Skeletal muscle satellite cell (primary cell): ENCODE measurements around the gene ZNF268.
"Not testable (repeated sequence)": the region's sequence is repeated elsewhere in the genome, so short reads cannot be mapped to it uniquely, and the experiment has no call there.

ENCODE experiments used
- H3K27me3 ChIP-seq: 2 replicates; pipeline ENCODE4 v1.7.0; 2013; ENCODE audit warnings: low read length; ENCODE audit not compliant: control insufficient read depth, insufficient read depth
- H3K36me3 ChIP-seq: 2 replicates; pipeline ENCODE4 v1.7.0; 2013; ENCODE audit warnings: mild to moderate bottlenecking, control low read depth, low read length; ENCODE audit not compliant: insufficient read depth
- H3K4me1 ChIP-seq: 2 replicates; pipeline ENCODE4 v1.7.0; 2013; ENCODE audit warnings: low read length; ENCODE audit not compliant: control insufficient read depth, insufficient read depth
- H3K4me2 ChIP-seq: 2 replicates; pipeline ENCODE4 v1.7.0; 2013; ENCODE audit warnings: mild to moderate bottlenecking, low read length
- H3K4me3 ChIP-seq: 2 replicates; pipeline ENCODE4 v1.7.0; 2013; ENCODE audit warnings: low read length
- H3K9ac ChIP-seq: 2 replicates; pipeline ENCODE4 v1.7.0; 2013; ENCODE audit warnings: mild to moderate bottlenecking, low read depth, low read length, moderate library complexity
- H3K9me3 ChIP-seq: replicated peaks from 2 replicates; pipeline ENCODE4 v1.7.0; 2013; ENCODE audit warnings: mild to moderate bottlenecking, control low read depth, low read length

Gene ZNF268

DNA sequence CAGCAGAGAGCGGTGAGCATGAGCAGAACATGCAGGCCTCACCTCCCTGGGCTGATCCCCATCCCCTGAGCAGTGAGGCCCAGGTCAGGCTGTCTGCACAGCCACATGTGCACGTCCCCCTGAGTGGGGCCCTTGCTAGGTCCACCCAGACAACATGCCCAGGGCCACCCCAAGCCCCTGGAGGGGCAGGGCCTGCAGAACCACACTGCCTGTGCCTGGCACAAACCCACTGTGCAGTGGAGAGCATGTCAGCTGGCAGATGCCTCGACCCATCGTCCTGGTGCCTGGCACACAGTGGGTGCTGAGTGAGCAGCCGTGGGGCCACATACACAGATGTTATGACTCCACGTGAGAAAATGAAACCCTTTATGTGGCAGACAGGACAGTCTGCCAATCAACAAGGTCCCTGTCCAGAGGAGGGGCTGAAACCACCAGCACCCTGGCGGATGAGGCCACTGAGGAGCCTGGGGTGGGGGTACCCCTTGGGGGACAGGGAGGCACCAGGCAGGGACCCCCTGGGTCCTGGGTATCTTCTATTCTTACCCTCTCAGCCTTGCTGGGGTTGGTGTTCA lies 46.1 kb downstream of the ZNF268 start:
- Histone ChIP-seq H3K4me1 (no peaks in the 10 kb centered on the region), H3K4me2 (no peak overlapping the region), H3K9ac (no peak overlapping the region), H3K36me3 (no peaks in the 10 kb centered on the region), H3K27me3 (no peaks in the 10 kb centered on the region), H3K4me3 (no peak overlapping the region), H3K9me3 (peaks cover 29% of the 10 kb centered on the region)

DNA sequence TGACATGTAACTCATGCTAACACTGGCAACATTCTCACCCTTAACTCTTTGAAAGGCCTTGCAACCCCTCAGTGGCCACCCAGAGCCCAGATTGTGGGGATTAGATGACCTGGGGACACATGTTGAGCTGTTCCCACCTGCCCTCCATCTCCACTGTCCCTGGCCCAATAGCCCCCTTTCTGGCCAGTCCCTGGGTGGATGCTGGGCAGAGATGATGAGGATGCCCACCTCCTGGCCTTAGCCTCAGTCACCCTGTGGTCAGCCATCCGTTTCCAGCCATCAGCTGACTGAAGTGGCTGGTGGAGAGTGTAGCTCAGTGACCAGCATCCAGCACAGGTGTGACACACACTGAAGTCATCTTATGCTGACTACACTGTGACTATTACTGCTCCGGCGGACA lies 49.7 kb downstream of the ZNF268 start:
- Histone ChIP-seq H3K27me3 (no peaks in the 10 kb centered on the region), H3K36me3 (no peaks in the 10 kb centered on the region), H3K4me2 (no peak overlapping the region), H3K9ac (no peak overlapping the region), H3K4me3 (no peak overlapping the region), H3K4me1 (no peaks in the 10 kb centered on the region), H3K9me3 (peaks cover 32% of the 10 kb centered on the region)

GRCh38 chr12:133233006-133233405 lies 51.7 kb downstream of the ZNF268 start:
- Histone ChIP-seq H3K4me2 (no peak overlapping the region), H3K9ac (no peak overlapping the region), H3K27me3 (no peaks in the 10 kb centered on the region), H3K4me1 (no peaks in the 10 kb centered on the region), H3K9me3 (peaks cover 21% of the 10 kb centered on the region), H3K4me3 (no peak overlapping the region), H3K36me3 (no peaks in the 10 kb centered on the region)

GRCh38 chr12:133233993-133234564 lies 52.8 kb downstream of the ZNF268 start:
- Histone ChIP-seq H3K4me2 (no peak overlapping the region), H3K9ac (no peak overlapping the region), H3K36me3 (no peaks in the 10 kb centered on the region), H3K4me1 (no peaks in the 10 kb centered on the region), H3K27me3 (no peaks in the 10 kb centered on the region), H3K4me3 (no peak overlapping the region), H3K9me3 (peaks cover 18% of the 10 kb centered on the region)

DNA sequence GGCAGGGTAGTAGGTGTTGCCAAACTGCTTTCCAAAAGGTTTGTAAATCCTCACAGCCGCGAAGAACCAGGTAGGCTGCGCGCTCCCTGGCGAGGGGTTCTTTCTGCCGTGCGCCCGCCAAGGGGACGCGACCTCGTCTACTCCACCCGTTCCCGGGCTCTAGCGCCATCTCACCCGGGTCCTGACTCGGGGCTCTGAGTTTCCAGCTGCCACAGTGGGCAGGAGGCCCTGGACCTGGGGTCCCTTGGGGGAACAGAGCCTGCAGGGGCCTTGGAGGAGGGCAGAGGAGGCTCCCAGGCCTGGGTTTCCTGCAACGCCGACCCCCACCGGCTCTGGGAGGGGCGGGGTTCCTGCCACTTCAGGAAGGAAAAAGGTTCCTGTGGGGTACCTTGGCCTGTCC lies 53.7 kb downstream of the ZNF268 start:
- peaks cover 13% of the 10 kb centered on the region for H3K9me3 ChIP-seq
- no peak overlapping the region for H3K4me3 ChIP-seq
- no peaks in the 10 kb centered on the region for H3K27me3 ChIP-seq
- no peak overlapping the region for H3K9ac ChIP-seq
- H3K4me2 ChIP-seq, result no peak overlapping the region
- H3K4me1 ChIP-seq, result no peaks in the 10 kb centered on the region
- no peaks in the 10 kb centered on the region for H3K36me3 ChIP-seq

- no peak within 1 kb of the TSS for H3K4me3 ChIP-seq
- H3K27me3 ChIP-seq, result no peaks in the 10 kb centered on the region
- H3K36me3 ChIP-seq, result no peaks in the 10 kb centered on the region
- peaks cover 13% of the 10 kb centered on the region for H3K9me3 ChIP-seq
- no peak within 1 kb of the TSS for H3K9ac ChIP-seq
- no peak within 1 kb of the TSS for H3K4me2 ChIP-seq
- no peaks in the 10 kb centered on the region for H3K4me1 ChIP-seq
Observed at GRCh38 chr12:133235401-133236112, 54.3 kb downstream of the ZNF268 start, which contains the start of gene ANHX. Gene ANHX, minus strand, starts transcription at chr12:133235877. Its CDS starts 1,521 bp downstream, at chr12:133234356.

DNA sequence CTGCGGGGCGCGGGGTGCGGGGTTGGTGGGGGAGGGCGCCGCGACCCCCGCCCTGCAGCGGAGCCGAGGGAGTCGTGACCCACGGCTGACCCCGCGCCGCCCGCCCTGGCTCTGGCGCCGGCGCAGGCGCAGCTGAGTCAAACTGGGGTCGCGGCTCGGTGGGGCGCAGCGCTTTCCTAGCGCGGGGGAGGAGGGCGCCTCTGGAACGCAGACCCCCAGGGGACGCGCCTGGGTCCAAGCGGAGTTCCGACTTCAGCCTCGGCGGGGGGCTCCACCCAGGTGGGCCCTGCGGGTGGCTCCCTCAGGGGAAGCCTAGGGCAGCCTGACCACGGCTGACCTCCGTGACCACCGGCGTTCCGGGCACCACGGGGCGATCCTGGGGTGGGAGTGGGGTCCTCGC lies 54.8 kb downstream of the ZNF268 start:
- H3K9me3 ChIP-seq, result peaks cover 13% of the 10 kb centered on the region
- H3K27me3 ChIP-seq, result no peaks in the 10 kb centered on the region
- H3K9ac ChIP-seq, result no peak overlapping the region
- no peaks in the 10 kb centered on the region for H3K4me1 ChIP-seq
- no peaks in the 10 kb centered on the region for H3K36me3 ChIP-seq
- H3K4me3 ChIP-seq, result no peak overlapping the region
- no peak overlapping the region for H3K4me2 ChIP-seq

DNA sequence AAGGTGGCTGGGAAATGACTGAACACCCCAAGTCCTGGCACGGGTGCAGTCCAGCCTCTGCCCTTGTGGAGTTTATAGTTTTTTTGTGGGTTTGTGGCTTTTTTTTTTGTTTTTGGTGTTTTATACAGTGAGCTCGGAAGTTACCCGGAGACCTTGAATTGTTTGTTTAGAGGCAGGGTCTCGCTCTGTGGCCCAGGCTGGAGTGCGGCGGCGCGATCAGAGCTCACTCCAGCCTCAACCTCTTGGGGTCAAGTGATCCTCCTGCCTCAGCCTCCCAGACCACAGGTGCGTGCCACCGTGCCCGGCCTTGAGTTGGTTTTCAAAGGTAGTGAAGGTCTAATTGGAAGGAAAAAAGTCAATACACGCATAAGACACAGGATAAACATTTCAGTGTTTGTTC lies 55.3 kb downstream of the ZNF268 start:
- no peak overlapping the region for H3K4me2 ChIP-seq
- H3K4me3 ChIP-seq, result no peak overlapping the region
- H3K9me3 ChIP-seq, result peaks cover 13% of the 10 kb centered on the region

DNA sequence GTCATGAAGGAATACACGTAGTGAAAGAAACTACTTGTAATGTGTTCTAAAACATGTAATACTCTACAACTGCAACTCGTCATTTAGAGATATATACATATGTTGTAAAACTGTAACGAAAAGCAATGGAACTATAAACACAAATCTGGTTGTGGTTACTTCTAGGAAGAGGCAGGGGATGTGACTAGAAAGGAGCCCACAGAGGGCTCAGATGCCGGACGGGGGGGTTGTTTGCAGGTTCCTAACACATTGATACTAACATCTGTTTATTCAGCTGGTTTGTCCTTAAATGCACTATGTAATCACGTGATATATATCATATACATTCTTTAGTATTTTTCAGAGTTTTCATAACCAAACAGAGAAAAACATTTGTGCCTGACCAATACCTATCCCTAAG lies 70.4 kb downstream of the ZNF268 start:
- H3K36me3 ChIP-seq, result no peaks in the 10 kb centered on the region
- no peak overlapping the region for H3K9ac ChIP-seq
- H3K4me2 ChIP-seq, result no peak overlapping the region
- no peaks in the 10 kb centered on the region for H3K4me1 ChIP-seq
- no peak overlapping the region for H3K4me3 ChIP-seq
- no peaks in the 10 kb centered on the region for H3K27me3 ChIP-seq
- H3K9me3 ChIP-seq, result no peaks in the 10 kb centered on the region

More for the DNA sequence above, 55.3 kb downstream of the ZNF268 start:
- Histone ChIP-seq H3K4me1 (no peaks in the 10 kb centered on the region), H3K27me3 (no peaks in the 10 kb centered on the region), H3K36me3 (no peaks in the 10 kb centered on the region), H3K9ac (no peak overlapping the region)

- not testable (repeated sequence) for H3K9me3 ChIP-seq, H3K4me3 ChIP-seq, H3K36me3 ChIP-seq, H3K9ac ChIP-seq, H3K4me1 ChIP-seq, H3K27me3 ChIP-seq, H3K4me2 ChIP-seq
Observed at GRCh38 chr12:133255833-133256232, 74.5 kb downstream of the ZNF268 start.

GRCh38 chr12:133256321-133256720 lies 75.0 kb downstream of the ZNF268 start:
- Histone ChIP-seq H3K4me1 (no peaks in the 10 kb centered on the region), H3K9me3 (no peaks in the 10 kb centered on the region), H3K36me3 (no peaks in the 10 kb centered on the region), H3K9ac (no peak overlapping the region), H3K4me3 (no peak overlapping the region), H3K27me3 (no peaks in the 10 kb centered on the region), H3K4me2 (no peak overlapping the region)

DNA sequence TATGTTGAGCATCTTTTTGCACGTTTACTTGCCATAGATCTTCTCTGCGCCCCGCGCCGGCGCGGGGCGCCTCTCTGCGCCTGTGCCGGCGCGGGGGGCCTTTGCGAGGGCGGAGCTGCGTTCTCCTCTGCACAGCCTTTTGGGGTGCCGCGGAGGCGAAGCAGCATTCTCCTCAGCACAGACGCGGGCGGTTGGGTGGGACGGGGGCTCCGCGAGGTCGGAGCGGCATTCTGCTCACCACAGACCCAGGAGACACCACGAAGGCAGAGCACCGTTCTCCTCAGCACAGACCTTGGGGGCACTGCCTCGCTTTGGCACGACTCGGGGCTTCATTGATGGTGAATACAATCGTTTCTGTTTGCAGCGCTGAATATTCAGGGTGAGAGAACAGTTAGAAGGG lies 82.9 kb downstream of the ZNF268 start:
- Histone ChIP-seq H3K4me3 (no peak overlapping the region), H3K36me3 (no peaks in the 10 kb centered on the region), H3K9ac (no peak overlapping the region), H3K4me2 (no peak overlapping the region), H3K27me3 (no peaks in the 10 kb centered on the region), H3K4me1 (no peaks in the 10 kb centered on the region), H3K9me3 (no peaks in the 10 kb centered on the region)
